ENCODE measurements around the gene GTF2IRD1.
A peak's percentile ranks its signal among the peaks of the same experiment; 100 is the strongest.
"Not testable (repeated sequence)": the region's sequence is repeated elsewhere in the genome, so short reads cannot be mapped to it uniquely, and the experiment has no call there.

The GTF2IRD1 gene

DNA sequence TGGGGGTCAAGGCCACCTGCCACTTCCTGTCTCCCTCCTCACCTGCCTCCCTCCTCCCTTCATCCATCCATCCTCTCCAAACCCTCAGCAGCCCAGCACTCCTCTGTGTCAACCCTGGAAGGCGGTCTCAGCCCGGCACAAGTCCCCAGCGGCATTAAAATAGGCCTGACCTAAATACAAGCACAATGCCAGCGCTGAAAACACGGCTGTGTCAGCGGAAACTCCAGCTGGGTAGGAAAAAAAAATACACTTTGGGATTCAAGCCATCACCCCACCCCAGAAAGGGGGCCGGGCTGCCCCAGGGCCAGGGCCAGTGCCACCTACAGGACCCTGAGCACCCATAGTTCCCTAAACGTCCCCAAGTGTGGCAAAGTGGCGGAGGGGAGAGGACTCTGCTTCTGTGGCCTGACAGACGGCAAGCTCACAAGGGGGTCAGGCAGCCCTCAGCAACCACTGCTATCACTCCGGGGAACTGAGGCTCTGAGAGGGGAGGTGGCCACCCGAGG is 22.7 kb upstream of the GTF2IRD1 start:
- Histone ChIP-seq H3K36me3 (ENCODE audit: insufficient read depth, insufficient read length, low read length) (no peaks in the 10 kb centered on the region), H3K27me3 (ENCODE audit: insufficient read depth, insufficient read length) (no peaks in the 10 kb centered on the region), H3K9me3 (ENCODE audit: insufficient read depth, low read length) (no peaks in the 10 kb centered on the region), H3K4me1 (ENCODE audit: insufficient read depth, insufficient read length) (peaks cover 15% of the 10 kb centered on the region), H3K4me3 (ENCODE audit: insufficient read length, low read depth) (no peak overlapping the region), H3K9ac (ENCODE audit: insufficient read length, low read depth) (peak overlapping the region; percentile 64)
- DNase-seq (ENCODE audit: low read depth, low spot score), result no peak
- TF ChIP-seq YY1 (IDR thresholded peaks at IDR 0.05; ENCODE audit: insufficient read depth, insufficient read length) (no peak), ZNF274 (IDR thresholded peaks at IDR 0.05; ENCODE audit: low read depth, low read length) (no peak), SUZ12 (IDR thresholded peaks at IDR 0.05; ENCODE audit: extremely low read depth, insufficient read depth, insufficient read length) (no peak)

DNA sequence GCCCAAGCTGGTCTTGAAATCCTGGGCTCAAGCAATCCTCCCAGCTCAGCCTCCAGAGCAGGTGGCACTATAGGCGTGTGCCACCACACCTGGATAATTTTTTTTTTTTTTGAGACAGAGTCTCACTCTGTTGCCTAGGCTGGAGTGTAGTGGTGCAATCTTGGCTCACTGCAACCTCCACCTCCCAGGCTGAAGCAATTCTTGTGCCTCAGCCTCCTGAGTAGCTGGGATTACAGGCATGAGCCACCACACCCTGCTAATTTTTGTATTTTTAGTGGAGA is 16.5 kb upstream of the GTF2IRD1 start:
- not testable (repeated sequence) for H3K27me3 ChIP-seq (ENCODE audit: insufficient read depth, insufficient read length); H3K9ac ChIP-seq (ENCODE audit: insufficient read length, low read depth); H3K36me3 ChIP-seq (ENCODE audit: insufficient read depth, insufficient read length, low read length); H3K4me1 ChIP-seq (ENCODE audit: insufficient read depth, insufficient read length); H3K4me3 ChIP-seq (ENCODE audit: insufficient read length, low read depth); H3K9me3 ChIP-seq (ENCODE audit: insufficient read depth, low read length); DNase-seq (ENCODE audit: low read depth, low spot score)

- Histone ChIP-seq H3K9me3 (ENCODE audit: insufficient read depth, low read length) (no peaks in the 10 kb centered on the region), H3K27me3 (ENCODE audit: insufficient read depth, insufficient read length) (no peaks in the 10 kb centered on the region), H3K36me3 (ENCODE audit: insufficient read depth, insufficient read length, low read length) (no peaks in the 10 kb centered on the region), H3K4me1 (ENCODE audit: insufficient read depth, insufficient read length) (peaks cover 5% of the 10 kb centered on the region), H3K4me3 (ENCODE audit: insufficient read length, low read depth) (no peak overlapping the region), H3K9ac (ENCODE audit: insufficient read length, low read depth) (no peak overlapping the region)
- no peak for DNase-seq (ENCODE audit: low read depth, low spot score)
- TF ChIP-seq YY1 (IDR thresholded peaks at IDR 0.05; ENCODE audit: insufficient read depth, insufficient read length) (no peak), SUZ12 (IDR thresholded peaks at IDR 0.05; ENCODE audit: extremely low read depth, insufficient read depth, insufficient read length) (no peak), ZNF274 (IDR thresholded peaks at IDR 0.05; ENCODE audit: low read depth, low read length) (no peak)
These were observed 15.4 kb upstream of the GTF2IRD1 start for GRCh38 chr7:74438327-74438726.

DNA sequence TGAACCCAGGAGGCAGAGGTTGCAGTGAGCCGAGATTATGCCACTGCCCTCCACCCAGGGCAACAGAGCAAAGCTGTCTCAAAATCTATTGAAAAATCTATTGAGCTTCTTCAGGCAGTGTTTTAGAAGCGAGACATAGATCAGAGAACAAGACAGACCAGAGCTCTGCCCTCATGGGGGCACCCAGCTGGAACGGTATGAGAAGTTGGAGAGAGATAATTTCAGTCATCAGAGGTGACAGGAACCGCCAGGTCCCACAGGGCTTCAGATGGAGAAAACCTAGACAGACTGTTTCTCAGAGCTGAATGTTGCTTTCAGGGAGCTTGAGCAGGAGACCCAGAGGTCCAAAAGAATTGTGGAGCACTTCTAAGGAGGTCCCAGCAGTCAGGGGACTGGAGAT is 14.2 kb upstream of the GTF2IRD1 start:
- Histone ChIP-seq H3K4me3 (ENCODE audit: insufficient read length, low read depth) (no peak overlapping the region), H3K9ac (ENCODE audit: insufficient read length, low read depth) (no peak overlapping the region), H3K27me3 (ENCODE audit: insufficient read depth, insufficient read length) (no peaks in the 10 kb centered on the region), H3K36me3 (ENCODE audit: insufficient read depth, insufficient read length, low read length) (no peaks in the 10 kb centered on the region), H3K4me1 (ENCODE audit: insufficient read depth, insufficient read length) (peaks cover 5% of the 10 kb centered on the region), H3K9me3 (ENCODE audit: insufficient read depth, low read length) (no peaks in the 10 kb centered on the region)
- TF ChIP-seq SUZ12 (IDR thresholded peaks at IDR 0.05; ENCODE audit: extremely low read depth, insufficient read depth, insufficient read length) (no peak), YY1 (IDR thresholded peaks at IDR 0.05; ENCODE audit: insufficient read depth, insufficient read length) (no peak), ZNF274 (IDR thresholded peaks at IDR 0.05; ENCODE audit: low read depth, low read length) (no peak)
- no peak for DNase-seq (ENCODE audit: low read depth, low spot score)

DNA sequence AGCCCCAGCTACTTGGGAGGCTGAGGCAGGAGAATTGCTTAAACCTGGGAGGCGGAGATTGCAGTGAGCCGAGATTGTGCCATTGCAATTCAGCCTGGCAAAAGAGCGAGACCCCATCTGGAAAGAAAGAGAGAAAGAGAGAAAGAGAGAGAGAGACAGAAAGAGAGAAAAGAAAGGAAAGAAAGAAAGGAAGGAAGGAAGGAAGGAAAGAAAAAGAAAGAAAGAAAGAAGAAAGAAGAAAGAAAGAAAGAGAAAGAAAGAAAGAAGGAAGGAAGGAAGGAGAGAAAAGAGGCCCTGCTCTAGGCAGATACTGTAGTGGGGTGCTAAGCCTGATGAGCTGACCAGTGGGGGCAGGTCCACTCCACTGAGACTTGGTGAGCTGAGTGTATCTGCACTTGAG is 13.6 kb upstream of the GTF2IRD1 start:
- H3K9me3 ChIP-seq (ENCODE audit: insufficient read depth, low read length); H3K4me1 ChIP-seq (ENCODE audit: insufficient read depth, insufficient read length); H3K27me3 ChIP-seq (ENCODE audit: insufficient read depth, insufficient read length); H3K9ac ChIP-seq (ENCODE audit: insufficient read length, low read depth); H3K4me3 ChIP-seq (ENCODE audit: insufficient read length, low read depth); DNase-seq (ENCODE audit: low read depth, low spot score); H3K36me3 ChIP-seq (ENCODE audit: insufficient read depth, insufficient read length, low read length): not testable (repeated sequence)

GRCh38 chr7:74441801-74442200 is 11.9 kb upstream of the GTF2IRD1 start:
- Histone ChIP-seq H3K36me3 (ENCODE audit: insufficient read depth, insufficient read length, low read length) (no peaks in the 10 kb centered on the region), H3K9ac (ENCODE audit: insufficient read length, low read depth) (no peak overlapping the region), H3K4me3 (ENCODE audit: insufficient read length, low read depth) (no peak overlapping the region), H3K27me3 (ENCODE audit: insufficient read depth, insufficient read length) (no peaks in the 10 kb centered on the region), H3K9me3 (ENCODE audit: insufficient read depth, low read length) (no peaks in the 10 kb centered on the region), H3K4me1 (ENCODE audit: insufficient read depth, insufficient read length) (peaks cover 4% of the 10 kb centered on the region)
- no peak for DNase-seq (ENCODE audit: low read depth, low spot score)
- TF ChIP-seq SUZ12 (IDR thresholded peaks at IDR 0.05; ENCODE audit: extremely low read depth, insufficient read depth, insufficient read length) (no peak), ZNF274 (IDR thresholded peaks at IDR 0.05; ENCODE audit: low read depth, low read length) (no peak), YY1 (IDR thresholded peaks at IDR 0.05; ENCODE audit: insufficient read depth, insufficient read length) (no peak)

GRCh38 chr7:74443543-74444247 is 10.0 kb upstream of the GTF2IRD1 start:
- no peak overlapping the region for H3K4me3 ChIP-seq (ENCODE audit: insufficient read length, low read depth)
- no peak for DNase-seq (ENCODE audit: low read depth, low spot score)
- TF ChIP-seq SUZ12 (IDR thresholded peaks at IDR 0.05; ENCODE audit: extremely low read depth, insufficient read depth, insufficient read length), result no peak

GRCh38 chr7:74449144-74449543 is 4.6 kb upstream of the GTF2IRD1 start:
- DNase-seq (ENCODE audit: low read depth, low spot score), result no peak
- no peak for TF ChIP-seq ZNF274 (IDR thresholded peaks at IDR 0.05; ENCODE audit: low read depth, low read length)
- TF ChIP-seq YY1 (IDR thresholded peaks at IDR 0.05; ENCODE audit: insufficient read depth, insufficient read length), result no peak
- no peak for TF ChIP-seq SUZ12 (IDR thresholded peaks at IDR 0.05; ENCODE audit: extremely low read depth, insufficient read depth, insufficient read length)
- H3K4me1 ChIP-seq (ENCODE audit: insufficient read depth, insufficient read length), result peaks cover 2% of the 10 kb centered on the region
- H3K36me3 ChIP-seq (ENCODE audit: insufficient read depth, insufficient read length, low read length), result no peaks in the 10 kb centered on the region
- H3K27me3 ChIP-seq (ENCODE audit: insufficient read depth, insufficient read length), result no peaks in the 10 kb centered on the region
- H3K9me3 ChIP-seq (ENCODE audit: insufficient read depth, low read length), result no peaks in the 10 kb centered on the region
- H3K9ac ChIP-seq (ENCODE audit: insufficient read length, low read depth), result no peak overlapping the region
- no peak overlapping the region for H3K4me3 ChIP-seq (ENCODE audit: insufficient read length, low read depth)

More at GRCh38 chr7:74443543-74444247, 10.0 kb upstream of the GTF2IRD1 start:
- Histone ChIP-seq H3K9me3 (ENCODE audit: insufficient read depth, low read length) (no peaks in the 10 kb centered on the region), H3K36me3 (ENCODE audit: insufficient read depth, insufficient read length, low read length) (no peaks in the 10 kb centered on the region), H3K27me3 (ENCODE audit: insufficient read depth, insufficient read length) (no peaks in the 10 kb centered on the region), H3K9ac (ENCODE audit: insufficient read length, low read depth) (no peak overlapping the region), H3K4me1 (ENCODE audit: insufficient read depth, insufficient read length) (peaks cover 4% of the 10 kb centered on the region)
